ENCODE measurements around the gene PRDM8.

PRDM8 gene

DNA sequence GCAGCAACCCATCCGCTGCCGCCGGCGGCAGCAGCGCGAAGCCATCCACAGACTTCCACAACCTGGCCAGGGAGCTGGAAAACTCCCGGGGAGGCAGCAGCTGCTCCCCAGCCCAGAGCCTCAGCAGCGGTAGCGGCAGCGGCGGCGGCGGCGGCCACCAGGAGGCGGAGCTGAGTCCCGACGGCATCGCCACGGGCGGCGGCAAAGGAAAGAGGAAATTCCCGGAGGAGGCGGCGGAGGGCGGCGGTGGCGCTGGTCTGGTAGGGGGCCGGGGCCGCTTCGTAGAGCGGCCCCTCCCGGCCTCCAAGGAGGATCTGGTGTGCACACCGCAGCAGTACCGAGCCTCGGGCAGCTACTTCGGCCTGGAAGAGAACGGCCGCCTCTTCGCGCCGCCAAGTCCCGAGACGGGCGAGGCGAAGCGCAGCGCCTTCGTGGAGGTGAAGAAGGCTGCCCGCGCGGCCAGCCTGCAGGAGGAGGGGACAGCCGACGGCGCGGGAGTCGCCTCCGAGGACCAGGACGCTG is 4.9 kb downstream of the PRDM8 start:
- peak; percentile 83 for DNase-seq

DNA sequence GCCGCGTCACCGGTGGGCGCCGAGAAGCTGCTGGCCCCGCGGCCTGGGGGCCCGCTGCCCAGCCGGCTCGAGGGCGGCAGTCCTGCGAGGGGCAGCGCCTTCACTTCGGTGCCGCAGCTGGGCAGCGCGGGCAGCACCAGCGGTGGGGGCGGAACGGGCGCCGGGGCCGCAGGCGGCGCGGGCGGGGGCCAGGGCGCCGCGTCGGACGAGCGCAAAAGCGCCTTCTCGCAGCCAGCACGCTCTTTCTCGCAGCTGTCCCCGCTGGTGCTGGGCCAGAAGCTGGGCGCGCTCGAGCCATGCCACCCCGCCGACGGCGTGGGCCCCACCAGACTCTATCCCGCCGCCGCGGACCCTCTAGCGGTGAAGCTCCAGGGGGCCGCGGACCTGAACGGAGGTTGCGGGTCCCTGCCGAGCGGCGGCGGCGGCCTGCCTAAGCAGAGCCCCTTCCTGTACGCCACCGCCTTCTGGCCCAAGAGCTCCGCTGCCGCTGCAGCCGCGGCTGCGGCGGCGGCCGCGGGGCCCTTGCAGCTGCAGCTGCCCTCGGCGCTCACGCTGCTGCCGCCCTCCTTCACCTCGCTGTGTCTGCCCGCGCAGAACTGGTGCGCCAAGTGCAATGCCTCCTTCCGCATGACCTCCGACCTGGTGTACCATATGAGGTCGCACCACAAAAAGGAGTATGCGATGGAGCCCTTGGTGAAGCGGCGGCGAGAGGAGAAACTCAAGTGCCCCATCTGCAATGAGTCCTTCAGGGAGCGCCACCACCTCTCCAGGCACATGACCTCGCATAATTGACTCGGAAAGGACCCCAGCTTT is 5.6 kb downstream of the PRDM8 start:
- DNase-seq, result no peak

DNA sequence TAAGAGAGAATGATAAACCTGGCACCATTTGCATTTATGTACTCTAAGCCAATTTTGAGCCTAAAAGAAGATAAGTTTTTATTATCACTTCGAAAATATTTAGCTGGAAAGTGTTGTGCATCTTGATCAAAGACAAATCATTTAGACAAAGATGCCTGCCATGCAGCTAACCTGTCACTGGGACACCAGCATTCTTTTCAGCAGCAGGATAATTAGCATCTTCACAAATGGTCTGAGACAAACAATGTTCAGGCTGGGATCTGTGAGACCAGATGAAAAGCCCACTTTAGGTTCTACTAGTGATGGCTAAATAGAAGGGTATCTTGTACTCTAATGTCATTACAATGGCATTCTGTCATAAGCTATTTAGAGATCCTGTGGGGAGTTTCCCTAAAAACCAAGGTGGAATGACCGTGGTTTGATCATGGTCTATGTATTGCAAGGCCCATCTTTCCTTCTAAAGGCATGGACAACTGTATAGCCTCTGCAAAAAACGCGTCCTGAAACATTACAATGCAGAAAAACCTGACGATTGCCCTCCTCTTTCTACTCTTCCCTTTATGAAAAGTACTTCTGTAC is 7.2 kb downstream of the PRDM8 start:
- no peak for DNase-seq

DNA sequence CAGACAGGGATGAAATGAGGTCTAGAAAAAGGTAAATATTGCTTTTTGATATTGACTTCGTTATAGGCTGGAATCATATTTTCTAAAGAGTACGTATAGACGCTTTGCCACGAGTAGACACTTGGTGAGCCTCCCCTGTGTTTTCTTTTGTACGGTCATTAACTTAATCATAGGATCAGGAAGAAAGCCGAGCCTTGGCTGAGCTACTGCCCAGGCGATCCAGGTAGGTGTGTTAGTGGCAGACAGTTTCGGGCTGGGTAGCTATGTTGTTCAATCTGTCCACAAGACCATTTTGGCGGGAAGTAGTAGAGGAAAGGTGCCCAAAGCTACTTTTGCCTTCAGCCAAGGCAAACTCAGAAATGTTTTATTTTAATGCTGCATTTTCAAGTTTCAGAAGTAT is 8.8 kb downstream of the PRDM8 start:
- DNase-seq, result no peak

DNA sequence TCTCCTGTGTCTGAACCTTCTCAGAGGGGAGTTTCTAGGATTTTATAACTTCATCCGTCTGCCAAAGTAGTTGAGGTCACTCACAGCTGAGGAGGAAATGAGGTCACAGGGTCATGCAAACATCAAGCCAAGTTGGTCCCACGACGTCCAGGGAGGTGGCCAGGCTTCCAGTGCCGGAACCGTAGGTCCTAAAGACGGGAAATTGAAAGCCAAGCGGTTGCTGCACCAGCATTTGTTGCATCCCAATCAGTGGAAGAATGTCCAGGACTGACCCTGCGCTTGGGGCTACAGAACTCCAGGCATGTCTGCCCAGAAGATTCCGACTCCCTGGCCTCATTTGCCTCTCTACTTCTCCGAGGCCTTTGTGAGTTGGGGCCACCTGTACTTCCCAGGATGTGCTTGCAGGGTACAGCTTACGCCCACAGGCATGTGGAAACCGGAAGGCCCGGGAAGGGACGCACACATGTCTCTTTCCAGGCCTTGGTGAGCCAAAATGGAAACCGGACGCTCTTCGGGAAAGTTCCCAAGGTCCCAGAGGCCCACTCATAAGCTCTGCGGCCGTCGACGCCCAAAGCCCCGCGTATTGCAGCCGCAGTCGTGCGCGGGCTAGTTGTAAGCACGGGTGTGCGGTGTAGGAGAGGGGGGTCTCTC is 9.3 kb downstream of the PRDM8 start:
- DNase-seq, result no peak

DNA sequence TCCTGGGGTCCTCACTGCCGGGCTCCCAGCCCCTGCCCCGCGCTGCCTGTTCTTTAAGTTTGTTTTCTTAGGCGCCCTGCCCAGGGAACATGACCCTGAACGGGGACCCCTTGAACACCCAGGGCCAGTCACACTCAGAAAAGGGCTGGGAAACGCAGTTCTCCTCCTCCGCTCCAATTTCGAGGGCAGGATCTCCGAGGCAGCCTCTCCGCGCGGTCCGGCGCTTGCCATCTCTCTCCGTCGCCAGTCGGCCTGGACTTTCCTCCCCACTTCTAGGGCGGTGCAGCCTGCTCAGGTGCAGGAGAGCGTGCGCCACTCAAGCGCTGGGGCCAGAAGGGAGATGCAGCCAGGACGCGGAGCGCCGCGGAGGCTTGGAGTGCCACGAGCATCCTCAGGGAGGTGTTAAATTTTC is 9.9 kb downstream of the PRDM8 start:
- no peak for DNase-seq

DNA sequence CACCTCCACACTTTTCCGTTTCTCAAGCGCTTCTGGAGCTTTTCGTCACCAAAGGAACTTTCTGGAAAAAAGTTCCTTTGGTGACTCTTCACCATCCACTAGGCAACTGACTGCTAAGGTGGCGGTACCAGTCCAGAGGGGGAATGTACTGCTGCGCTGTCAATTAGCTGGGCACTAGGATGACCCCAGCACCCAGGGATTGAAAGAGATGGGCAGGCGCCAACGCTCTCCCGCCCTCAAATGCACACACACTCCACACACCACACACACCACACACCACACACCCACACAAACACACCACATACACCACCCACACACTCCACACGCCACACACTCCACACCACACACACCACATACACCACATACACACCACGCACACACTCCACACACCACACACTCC is 10.4 kb downstream of the PRDM8 start:
- DNase-seq, result no peak

DNA sequence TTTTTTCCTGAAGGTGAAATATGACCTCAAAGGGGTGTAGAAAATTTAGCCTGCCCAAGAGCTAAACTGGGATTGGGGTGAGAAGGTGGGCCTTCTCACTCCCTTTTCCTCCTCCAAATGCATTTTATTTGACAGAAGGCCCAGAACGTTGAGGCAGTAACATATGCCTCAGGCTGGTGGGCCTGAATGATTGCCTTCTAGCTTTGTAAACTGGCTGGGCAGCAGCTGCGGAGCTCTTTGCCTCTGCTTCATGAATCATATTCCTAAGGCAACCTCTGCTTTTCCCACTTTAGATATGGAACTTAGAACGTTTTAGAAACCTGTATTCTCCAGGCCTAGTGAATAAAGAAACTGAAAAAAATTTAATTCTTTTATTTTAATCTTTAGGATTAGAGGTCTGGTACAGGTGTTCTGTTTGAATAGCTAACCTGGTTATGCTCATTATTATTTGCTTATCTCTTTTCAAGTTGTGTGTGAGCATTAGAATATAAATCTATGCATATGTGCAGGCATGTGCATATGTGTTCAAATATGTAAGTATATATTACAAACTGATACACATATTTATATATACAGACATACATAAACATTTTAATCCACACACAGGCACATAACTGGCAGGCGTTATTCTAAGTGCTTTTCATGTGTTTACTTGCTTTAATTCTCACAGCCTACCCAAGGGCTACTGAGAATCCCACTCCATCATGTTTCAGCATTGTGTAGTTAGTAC is 11.5 kb downstream of the PRDM8 start:
- DNase-seq, result no peak

DNA sequence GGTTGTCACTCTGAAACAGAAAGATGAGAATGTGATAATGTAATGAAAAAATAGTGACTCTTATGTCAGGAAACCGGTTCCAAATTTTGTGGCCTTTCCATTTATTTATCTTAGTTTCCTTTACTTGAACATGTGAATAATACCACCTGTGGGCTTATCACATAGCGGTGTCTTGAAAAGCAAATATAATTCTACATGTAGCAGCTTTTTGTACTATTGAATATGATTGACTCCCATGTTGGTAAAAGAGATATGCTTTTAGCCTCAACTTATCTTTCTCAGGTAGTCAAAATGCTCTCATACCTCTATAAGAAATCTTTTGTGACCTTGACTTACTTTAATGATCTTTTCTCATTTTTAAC is 12.0 kb downstream of the PRDM8 start:
- DNase-seq, result no peak

DNA sequence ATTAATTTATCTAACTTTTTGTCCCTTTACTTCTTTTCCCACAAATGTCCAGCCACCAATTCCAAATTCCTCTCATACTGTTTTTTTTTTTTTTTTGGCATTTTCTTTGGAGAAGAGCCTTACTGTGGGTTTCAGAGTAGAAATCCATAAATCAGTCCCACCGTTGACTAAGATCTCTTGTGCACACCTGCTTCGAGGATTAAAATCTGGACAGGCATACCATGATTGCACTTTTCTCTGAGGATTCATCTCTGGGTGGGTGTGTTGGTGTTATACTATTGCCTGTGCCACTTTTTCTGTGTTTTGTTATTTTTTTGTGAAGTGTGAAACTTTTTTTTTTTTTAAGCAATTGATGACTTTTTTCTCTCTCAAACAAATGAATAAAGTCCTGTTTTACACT is 13.2 kb downstream of the PRDM8 start:
- no peak for DNase-seq

DNA sequence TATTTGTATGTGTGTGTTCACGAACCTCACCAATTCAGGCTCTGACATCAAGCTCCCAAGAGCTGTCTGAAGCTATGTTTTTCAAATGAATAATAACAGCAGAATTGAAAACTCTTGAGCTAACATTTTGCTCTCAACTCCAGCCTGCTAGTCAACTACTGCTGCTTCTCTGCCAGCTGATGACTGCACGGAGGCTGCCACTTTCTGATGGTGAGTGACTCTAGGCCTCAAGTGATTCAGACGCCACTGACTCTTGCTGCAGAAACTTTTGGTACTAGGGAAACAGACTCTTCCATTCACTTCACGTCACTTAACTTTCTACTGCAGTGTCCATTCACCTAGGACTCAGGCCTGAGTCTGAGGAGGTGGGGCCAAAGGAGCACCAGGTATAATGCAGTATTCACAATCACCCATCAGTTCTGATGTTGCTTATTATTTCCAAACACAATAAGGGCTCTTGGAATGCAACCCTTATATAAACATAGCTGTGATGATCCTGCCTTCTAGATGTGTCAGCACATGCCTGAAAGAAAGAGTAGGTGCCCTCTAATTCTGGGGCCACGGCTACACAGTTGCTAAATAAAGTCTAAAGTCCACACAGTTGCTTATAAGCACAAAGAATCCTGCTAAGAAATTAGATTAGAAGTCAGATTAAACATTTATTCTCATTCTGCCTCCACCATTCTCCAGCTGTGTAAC is 16.0 kb downstream of the PRDM8 start:
- DNase-seq, result no peak

DNA sequence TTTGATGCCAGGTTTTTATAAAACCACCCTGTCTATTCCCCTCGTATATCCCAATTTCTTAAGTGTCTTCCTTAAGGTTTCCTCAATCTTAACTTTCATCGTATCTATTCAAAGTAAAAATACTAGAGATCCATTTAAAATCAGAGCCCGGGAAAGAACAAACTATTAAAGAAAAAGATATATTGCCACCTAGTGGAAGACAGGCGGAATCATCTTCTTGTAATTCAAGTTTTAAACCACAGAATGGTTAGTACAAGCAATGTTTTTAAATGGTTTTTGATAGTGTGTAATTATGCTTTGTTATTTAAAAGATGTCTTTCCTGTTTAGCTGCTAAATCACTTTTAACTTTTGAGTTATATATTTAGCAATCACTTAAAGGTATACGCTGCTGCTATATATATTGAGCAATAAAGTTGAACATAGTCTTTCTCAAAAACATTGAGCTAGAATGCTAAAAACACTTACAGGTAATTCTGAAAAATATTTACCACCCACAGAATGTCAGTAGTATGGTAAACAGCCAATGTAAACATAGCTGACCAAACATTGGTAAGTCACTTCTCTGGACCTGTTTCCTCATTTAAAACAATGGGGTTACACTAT is 18.2 kb downstream of the PRDM8 start:
- DNase-seq, result no peak

DNA sequence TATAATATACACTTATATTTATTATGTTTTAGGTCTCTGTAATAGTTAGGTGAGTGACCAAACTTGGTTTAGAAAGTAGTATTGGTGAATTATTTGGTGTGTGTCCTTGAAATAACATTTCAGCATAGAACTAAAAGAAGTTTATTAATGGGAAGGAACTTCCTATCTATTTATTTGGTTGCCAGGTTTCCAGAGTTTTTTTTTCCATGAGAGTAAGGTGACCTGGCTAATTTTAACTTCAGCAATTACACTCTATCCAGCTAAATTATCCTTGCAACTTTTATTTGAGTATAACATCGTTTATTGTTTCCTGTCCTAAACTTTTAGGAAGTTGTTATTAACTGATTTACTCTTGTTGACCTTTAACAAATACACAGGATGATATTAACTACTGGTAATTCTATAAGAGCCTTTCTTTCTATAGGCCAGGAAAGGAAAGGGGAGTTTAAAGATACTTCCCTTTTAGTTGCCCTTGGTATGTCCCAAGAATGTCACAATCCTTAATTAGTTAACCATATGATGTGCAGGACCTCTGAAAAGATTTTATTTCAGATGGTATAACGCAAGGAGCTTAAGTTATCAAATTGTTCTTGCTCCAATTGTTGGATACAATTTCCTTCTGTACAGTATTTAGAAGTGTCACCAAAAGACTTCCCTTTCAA is 18.9 kb downstream of the PRDM8 start:
- DNase-seq, result no peak

DNA sequence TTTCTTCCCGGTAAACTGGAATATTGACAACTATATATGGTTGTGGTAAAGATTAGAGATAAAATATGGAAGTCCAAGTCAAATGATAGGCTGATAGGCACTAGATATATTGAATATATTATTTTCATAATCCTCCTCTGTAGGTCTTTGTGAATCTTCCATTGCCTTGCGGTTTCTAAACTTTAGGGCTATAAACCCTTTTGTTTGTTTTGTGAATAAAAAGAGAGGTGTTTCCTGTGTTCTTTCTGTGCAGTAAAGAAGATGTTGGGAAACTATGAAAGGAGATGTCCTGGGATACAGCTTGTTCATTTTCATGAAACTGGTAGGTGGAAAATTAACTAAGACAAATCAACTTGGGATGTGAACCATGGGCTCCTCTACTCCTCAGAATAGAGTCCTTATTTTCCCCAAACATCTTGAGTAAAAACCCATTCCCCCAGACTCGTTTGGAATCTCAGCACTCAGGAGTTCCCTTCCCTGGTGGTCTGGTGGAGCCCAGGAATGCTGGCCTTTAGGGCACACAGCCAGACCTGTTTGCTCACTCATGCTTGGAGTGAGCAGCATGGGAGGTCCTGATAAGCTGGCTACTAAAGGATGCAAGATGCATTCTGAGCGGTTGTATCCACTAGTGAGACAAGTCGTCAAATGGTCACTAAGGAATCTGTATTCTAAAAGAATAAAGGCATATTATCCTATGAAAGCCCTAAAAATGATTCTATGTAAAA is 22.2 kb downstream of the PRDM8 start:
- DNase-seq, result peak; percentile 87

DNA sequence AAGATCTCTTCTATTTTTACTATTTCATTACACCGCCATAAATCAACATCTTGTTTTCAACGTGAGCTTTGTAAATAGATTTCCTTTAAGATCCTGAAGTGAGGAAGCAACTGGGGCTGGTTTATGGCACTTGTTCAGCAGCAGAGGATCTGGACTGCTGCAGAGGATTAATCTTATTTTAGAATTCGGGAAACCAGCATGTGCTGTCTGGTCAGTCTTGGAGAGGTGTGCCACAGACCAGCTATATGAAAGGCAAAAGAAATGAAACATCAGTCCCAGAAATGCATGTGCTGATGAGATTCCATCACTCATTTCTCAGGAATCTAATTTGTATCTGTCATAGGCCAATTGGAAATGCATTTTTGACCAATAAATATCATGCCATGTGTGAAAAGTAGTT is 23.4 kb downstream of the PRDM8 start:
- DNase-seq, result no peak

DNA sequence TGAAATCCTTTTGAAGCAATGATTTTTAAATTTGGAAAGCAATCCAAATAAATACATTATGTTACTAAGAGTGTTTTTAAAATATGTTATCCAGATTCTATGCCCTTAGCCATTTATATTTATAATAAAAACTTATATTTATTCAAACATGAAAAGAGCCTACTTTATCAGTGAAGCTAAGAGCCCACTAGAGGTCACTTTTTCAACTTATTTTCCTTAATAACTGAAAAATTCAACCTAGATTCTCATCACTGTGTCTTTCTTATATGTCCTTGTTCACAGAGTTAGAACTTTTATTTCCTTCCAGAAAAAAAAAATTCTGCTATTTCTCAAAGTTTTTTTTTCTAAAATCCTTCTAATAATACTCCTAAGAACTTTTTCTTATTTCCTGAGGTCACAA is 23.9 kb downstream of the PRDM8 start:
- DNase-seq, result peak; percentile 57

DNA sequence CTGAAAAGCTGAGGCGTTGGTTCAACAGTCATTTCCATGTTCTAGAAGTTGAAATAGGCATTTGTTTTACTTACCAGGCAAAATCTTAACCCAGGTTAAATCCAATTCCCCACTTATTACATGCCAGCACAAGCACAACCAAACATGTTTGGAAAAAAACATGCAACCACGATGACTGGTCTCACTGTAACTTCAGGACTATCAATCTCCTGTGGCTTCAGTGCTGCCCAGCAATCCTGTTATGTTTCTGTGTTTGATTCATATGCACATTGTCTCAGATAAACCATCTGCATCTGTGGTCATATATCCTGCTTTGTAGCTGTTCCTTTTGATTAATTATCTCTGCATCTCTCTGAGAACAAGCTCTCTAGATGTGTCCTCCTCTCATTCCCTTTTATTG is 28.3 kb downstream of the PRDM8 start:
- peak; percentile 76 for DNase-seq

DNA sequence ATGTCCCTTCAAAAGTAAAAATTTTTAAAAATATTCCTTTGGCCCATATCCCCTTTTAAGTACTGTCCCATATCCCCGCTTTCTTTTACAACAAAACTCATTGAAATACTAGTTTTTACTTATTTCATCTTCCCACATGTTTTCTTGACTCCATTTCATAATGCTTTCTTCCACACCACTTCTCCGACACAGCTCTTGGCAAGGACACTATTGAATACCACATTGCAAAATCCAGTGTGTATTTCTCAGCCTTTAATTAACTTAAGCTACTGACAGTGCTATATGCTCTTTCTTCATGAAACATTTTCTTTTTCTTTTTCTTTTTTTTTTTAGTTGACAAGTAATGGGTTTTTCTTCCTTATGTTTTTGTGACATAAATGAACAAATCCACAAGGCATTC is 28.8 kb downstream of the PRDM8 start:
- peak; percentile 49 for DNase-seq

DNA sequence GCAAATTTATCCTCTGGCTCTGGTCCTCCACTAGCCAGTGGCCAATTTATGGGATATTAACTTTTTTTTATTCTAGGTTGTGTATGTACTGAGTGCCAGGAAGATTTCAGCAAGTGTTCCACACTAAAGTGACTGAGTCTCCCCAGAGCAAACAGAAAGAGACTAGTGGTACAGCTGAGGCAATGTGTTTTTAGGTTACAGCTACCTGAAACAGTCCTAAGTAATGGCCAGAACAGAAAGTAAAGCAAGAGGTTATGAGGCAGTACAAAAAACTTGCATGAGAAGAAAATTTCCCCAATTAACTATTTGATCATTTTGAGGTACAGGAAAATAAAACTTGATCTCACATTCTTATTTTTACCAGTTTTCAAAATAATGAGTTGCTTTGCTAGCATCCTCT is 31.2 kb downstream of the PRDM8 start:
- no peak for DNase-seq

DNA sequence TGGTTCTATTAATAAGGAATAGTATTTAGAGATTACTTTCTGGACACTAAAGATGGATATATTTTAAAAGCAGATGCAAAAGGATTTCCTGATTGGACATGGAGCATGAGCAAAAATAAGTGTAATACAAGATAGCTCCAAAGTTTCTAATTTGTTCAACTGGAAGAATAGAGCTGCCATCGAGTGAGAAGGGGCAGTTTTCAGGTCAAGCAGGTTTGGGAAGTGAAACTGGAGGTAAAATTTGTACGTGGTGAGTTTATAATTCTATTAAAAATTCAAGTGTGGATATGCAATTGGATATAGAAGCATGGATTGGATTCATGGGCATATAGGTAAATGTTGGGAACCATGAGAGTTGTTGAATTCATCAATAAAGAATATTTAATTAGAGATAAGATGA is 31.8 kb downstream of the PRDM8 start:
- DNase-seq, result no peak

DNA sequence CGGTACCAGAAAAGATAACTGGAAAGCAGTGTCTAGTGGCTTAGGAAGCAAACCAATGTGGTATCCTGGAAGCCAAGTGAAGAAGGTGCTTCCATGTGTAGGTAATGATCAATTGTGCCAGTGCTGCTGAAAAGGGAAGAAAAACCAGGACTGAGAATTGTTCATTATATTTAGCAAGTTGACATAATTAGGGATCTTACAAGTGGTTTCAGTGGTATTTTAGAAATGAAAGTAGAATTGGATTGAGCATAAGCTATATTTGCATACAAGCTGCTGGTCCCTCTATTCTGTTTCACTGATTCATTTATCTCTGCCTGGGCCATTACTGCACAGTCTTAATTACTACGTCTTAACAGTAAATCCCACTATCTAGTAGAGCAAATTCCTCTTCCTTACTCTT is 32.3 kb downstream of the PRDM8 start:
- no peak for DNase-seq

Data from fibroblast of upper back skin (primary cell).